ENCODE data around the gene CSNK1G2.

Gene CSNK1G2

GRCh38 chr19:1991018-1991913 is 50.3 kb downstream of the CSNK1G2 start:
- no peak for DNase-seq

- peak; percentile 27 for DNase-seq
These were observed 51.8 kb downstream of the CSNK1G2 start for GRCh38 chr19:1992759-1993260.

- DNase-seq: no peak
These were observed 56.6 kb downstream of the CSNK1G2 start for GRCh38 chr19:1997353-1998233.

GRCh38 chr19:1998712-1999708 is 58.0 kb downstream of the CSNK1G2 start:
- no peak for DNase-seq

- no peak for DNase-seq
These were observed 59.0 kb downstream of the CSNK1G2 start for GRCh38 chr19:1999856-2000515.

- DNase-seq: no peak
These were observed 62.9 kb downstream of the CSNK1G2 start for GRCh38 chr19:2003874-2004273.

GRCh38 chr19:2010135-2010668 is 69.2 kb downstream of the CSNK1G2 start:
- no peak for DNase-seq

- DNase-seq: no peak
These were observed 70.2 kb downstream of the CSNK1G2 start for GRCh38 chr19:2011169-2011568.

- no peak for DNase-seq
These were observed 72.1 kb downstream of the CSNK1G2 start for GRCh38 chr19:2012941-2013682.

- no peak for DNase-seq
These were observed 72.7 kb downstream of the CSNK1G2 start for GRCh38 chr19:2013683-2013961.

- no peak for DNase-seq
These were observed 73.2 kb downstream of the CSNK1G2 start for GRCh38 chr19:2014131-2014571.

GRCh38 chr19:2014731-2015607 is 74.0 kb downstream of the CSNK1G2 start:
- peak; percentile 68 for DNase-seq

- peak; percentile 73 for DNase-seq
These were observed 74.6 kb downstream of the CSNK1G2 start, which contains the start of gene BTBD2 for GRCh38 chr19:2015608-2015950. Gene BTBD2 (minus strand): TSS chr19:2015714. CDS start chr19:2015703, 11 bp downstream.

GRCh38 chr19:2016041-2016807 is 75.3 kb downstream of the CSNK1G2 start:
- peak; percentile 81 for DNase-seq

- no peak for DNase-seq
These were observed 77.8 kb downstream of the CSNK1G2 start for GRCh38 chr19:2018752-2019151.

- no peak for DNase-seq
These were observed 80.6 kb downstream of the CSNK1G2 start for GRCh38 chr19:2021453-2022140.

- DNase-seq: no peak
These were observed 81.3 kb downstream of the CSNK1G2 start for GRCh38 chr19:2022289-2022688.

- no peak for DNase-seq
These were observed 85.8 kb downstream of the CSNK1G2 start for GRCh38 chr19:2026770-2027169.

Data from DMS53 (cell line).